Astrocyte (in vitro differentiated cells and primary cell): ENCODE data around the gene ZNF98. TPM values are rescaled to one million over a fixed set of nuclear protein-coding genes. Genes with fewer than 3 reads are reported as not detected.

Source experiments
- DNase-seq: peaks from one replicate; pipeline ENCODE4 v3.0.0-alpha.2; 2010; ENCODE audit warnings: low read depth
- FAIRE-seq: peaks from 2 replicates; lab custom pipeline; 2011; peaks lifted over from hg19 to GRCh38; lab: Jason Lieb, UNC
- H2AFZ ChIP-seq: 2 replicates; pipeline ENCODE4 v1.6.0; 2012; ENCODE audit warnings: low read depth, low read length, inconsistent platforms
- H3K27ac ChIP-seq: 2 replicates; pipeline ENCODE4 v1.5.1; 2011; ENCODE audit warnings: low read depth, low read length, inconsistent platforms
- H3K27me3 ChIP-seq: 2 replicates; pipeline ENCODE4 v1.6.0; 2011; ENCODE audit warnings: low read length, inconsistent platforms; ENCODE audit not compliant: insufficient read depth
- H3K36me3 ChIP-seq: 2 replicates; pipeline ENCODE4 v1.5.1; 2011; ENCODE audit warnings: low read length, inconsistent platforms; ENCODE audit not compliant: insufficient read depth
- H3K4me1 ChIP-seq: 2 replicates; pipeline ENCODE4 v1.5.1; 2011; ENCODE audit warnings: low read length, inconsistent platforms; ENCODE audit not compliant: insufficient read depth
- H3K4me2 ChIP-seq: 2 replicates; pipeline ENCODE4 v1.6.0; 2012; ENCODE audit warnings: low read length, inconsistent platforms
- H3K4me3 ChIP-seq: 2 replicates; pipeline ENCODE4 v1.5.1; 2011; ENCODE audit warnings: low read depth, mild to moderate bottlenecking, low read length, inconsistent platforms; ENCODE audit not compliant: insufficient read depth
- H3K79me2 ChIP-seq: 2 replicates; pipeline ENCODE4 v1.6.0; 2012; ENCODE audit warnings: mild to moderate bottlenecking, low read length, inconsistent platforms; ENCODE audit not compliant: insufficient read depth
- H3K9ac ChIP-seq: 2 replicates; pipeline ENCODE4 v1.6.0; 2012; ENCODE audit warnings: mild to moderate bottlenecking, low read length, inconsistent platforms
- H3K9me3 ChIP-seq: 2 replicates; pipeline ENCODE4 v1.5.1; 2012; ENCODE audit warnings: low read depth, mild to moderate bottlenecking, low read length, inconsistent platforms; ENCODE audit not compliant: insufficient read depth
- H4K20me1 ChIP-seq: 2 replicates; pipeline ENCODE4 v1.6.0; 2012; ENCODE audit warnings: low read length, inconsistent platforms; ENCODE audit not compliant: insufficient read depth
- H3K27ac Mint-ChIP-seq: one replicate; pipeline ENCODE4 v1.8.0; 2021; ENCODE audit warnings: mild to moderate bottlenecking, mixed read lengths; ENCODE audit not compliant: unreplicated experiment
- H3K27me3 Mint-ChIP-seq: one replicate; pipeline ENCODE4 v1.8.0; 2021; ENCODE audit warnings: low read depth, mixed read lengths; ENCODE audit not compliant: unreplicated experiment
- H3K36me3 Mint-ChIP-seq: one replicate; pipeline ENCODE4 v1.8.0; 2021; ENCODE audit warnings: low read depth, mixed read lengths; ENCODE audit not compliant: unreplicated experiment
- H3K4me1 Mint-ChIP-seq: one replicate; pipeline ENCODE4 v1.8.0; 2021; ENCODE audit warnings: low read depth, mixed read lengths; ENCODE audit not compliant: unreplicated experiment
- H3K4me3 Mint-ChIP-seq: one replicate; pipeline ENCODE4 v1.8.0; 2021; ENCODE audit warnings: mild to moderate bottlenecking, moderate library complexity, mixed read lengths; ENCODE audit not compliant: unreplicated experiment
- H3K9me3 Mint-ChIP-seq: one replicate; pipeline ENCODE4 v1.8.0; 2021; ENCODE audit warnings: mild to moderate bottlenecking, mixed read lengths; ENCODE audit not compliant: unreplicated experiment
- EZH2 ChIP-seq: IDR thresholded peaks from 2 replicates; pipeline ENCODE4 v1.6.1; 2012; ENCODE audit warnings: mild to moderate bottlenecking, low read length, inconsistent platforms; ENCODE audit not compliant: insufficient read depth
- total RNA-seq: library from RNA; stranded (reverse); gene quantifications from 2 replicates; pipeline ENCODE4 v1.2.1, GENCODE V29; 2021
- TF ChIP-seq, protein P1 (sequence below): IDR thresholded peaks from 2 replicates; pipeline ENCODE4 v1.5.1; 2011; ENCODE audit warnings: low read depth, mild to moderate bottlenecking, inconsistent platforms, low read length, moderate library complexity; ENCODE audit not compliant: insufficient read depth

Gene ZNF98
- total RNA-seq, 1 donor from 2014 or later = not detected

DNA sequence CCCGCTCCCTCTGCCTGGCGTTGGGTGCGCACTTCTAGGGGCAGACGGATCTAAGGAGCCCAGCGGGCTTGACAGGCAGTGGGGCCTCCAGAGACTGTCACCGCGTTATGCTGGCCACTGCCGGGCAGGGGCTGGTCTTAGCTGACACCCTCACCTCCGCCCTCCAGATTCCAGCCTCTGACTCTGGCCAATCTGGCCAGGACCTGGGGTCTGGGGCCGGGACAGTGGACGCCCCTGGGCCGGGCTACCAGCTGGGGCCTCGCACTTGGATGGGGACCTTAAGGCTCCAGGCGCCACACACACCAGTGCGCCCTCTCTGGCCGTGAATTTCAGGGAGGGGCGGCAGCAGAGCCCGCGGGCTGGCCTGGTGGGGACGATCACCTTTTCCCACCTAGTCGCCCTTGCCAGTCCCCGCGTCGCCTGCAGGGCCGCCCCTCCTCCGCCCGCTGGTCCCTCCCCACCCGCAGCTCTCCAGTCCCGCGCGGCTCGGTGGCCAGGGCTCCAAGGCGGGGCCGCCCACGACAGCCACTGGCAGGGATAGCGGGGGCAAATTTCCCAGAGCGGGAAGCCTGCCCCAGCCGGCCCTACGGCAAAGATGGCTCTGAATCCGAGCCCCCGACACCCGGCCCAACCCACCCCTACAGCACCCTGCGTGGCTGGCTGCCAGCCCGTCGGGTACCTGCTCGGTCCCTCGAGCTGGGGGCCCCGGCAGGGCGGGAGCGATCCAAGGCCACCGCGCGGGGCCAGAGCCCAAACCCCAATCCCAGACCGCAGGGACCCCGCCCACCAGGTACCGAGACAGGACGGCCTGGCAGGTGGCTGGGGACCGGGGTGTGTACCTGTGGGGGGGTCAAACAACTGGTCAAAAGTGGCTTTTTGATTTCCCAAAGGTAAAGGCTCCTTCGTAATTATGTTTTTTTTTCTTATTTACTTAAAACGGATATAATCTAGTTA, 6.1 kb upstream of the ZNF98 start:
- Mint-ChIP-seq H3K27ac (no peak overlapping the region), H3K4me1 (no peaks in the 10 kb centered on the region), H3K9me3 (peaks cover 13% of the 10 kb centered on the region), H3K4me3 (no peak overlapping the region), H3K27me3 (no peaks in the 10 kb centered on the region), H3K36me3 (no peaks in the 10 kb centered on the region)
- no peaks in the 10 kb centered on the region for H3K79me2 ChIP-seq
- H3K4me2 ChIP-seq = no peak overlapping the region
- no peak overlapping the region for H3K27ac ChIP-seq
- H3K9ac ChIP-seq = no peak overlapping the region
- H3K4me3 ChIP-seq = no peak overlapping the region
- H4K20me1 ChIP-seq = no peaks in the 10 kb centered on the region
- TF ChIP-seq EZH2 = no peak
- TF ChIP-seq, protein P1, sequence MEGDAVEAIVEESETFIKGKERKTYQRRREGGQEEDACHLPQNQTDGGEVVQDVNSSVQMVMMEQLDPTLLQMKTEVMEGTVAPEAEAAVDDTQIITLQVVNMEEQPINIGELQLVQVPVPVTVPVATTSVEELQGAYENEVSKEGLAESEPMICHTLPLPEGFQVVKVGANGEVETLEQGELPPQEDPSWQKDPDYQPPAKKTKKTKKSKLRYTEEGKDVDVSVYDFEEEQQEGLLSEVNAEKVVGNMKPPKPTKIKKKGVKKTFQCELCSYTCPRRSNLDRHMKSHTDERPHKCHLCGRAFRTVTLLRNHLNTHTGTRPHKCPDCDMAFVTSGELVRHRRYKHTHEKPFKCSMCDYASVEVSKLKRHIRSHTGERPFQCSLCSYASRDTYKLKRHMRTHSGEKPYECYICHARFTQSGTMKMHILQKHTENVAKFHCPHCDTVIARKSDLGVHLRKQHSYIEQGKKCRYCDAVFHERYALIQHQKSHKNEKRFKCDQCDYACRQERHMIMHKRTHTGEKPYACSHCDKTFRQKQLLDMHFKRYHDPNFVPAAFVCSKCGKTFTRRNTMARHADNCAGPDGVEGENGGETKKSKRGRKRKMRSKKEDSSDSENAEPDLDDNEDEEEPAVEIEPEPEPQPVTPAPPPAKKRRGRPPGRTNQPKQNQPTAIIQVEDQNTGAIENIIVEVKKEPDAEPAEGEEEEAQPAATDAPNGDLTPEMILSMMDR = no peak
- no peak for FAIRE-seq
- H3K27me3 ChIP-seq = no peaks in the 10 kb centered on the region
- no peaks in the 10 kb centered on the region for H3K36me3 ChIP-seq
- no peaks in the 10 kb centered on the region for H3K4me1 ChIP-seq
- peaks cover 4% of the 10 kb centered on the region for H3K9me3 ChIP-seq
- no peak overlapping the region for H2AFZ ChIP-seq
- no peak for DNase-seq

DNA sequence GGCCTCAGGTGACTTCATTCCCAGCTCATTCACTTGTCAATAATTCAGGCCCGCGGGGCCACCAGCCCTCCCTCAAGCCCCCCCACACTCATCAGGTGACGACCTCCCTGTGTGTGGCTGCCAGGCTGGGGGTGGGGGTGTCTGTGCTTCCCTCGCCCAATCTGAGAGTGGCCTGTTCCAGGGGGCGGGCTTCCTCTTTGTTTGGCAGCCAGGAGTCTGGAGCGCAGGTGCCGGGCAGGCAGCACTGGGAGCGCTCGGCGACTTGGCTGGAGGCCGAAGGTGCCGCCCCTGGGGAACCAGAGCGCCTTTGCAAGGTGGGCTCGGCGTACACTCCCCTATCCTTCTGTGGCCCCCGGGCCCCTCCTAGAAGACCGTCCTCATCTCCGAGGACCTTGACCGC, 5.4 kb upstream of the ZNF98 start:
- no peak overlapping the region for H3K4me3 Mint-ChIP-seq
- no peak overlapping the region for H3K27ac ChIP-seq
- H3K27me3 ChIP-seq = no peaks in the 10 kb centered on the region
- H2AFZ ChIP-seq = no peak overlapping the region
- no peaks in the 10 kb centered on the region for H4K20me1 ChIP-seq
- no peaks in the 10 kb centered on the region for H3K36me3 Mint-ChIP-seq
- no peaks in the 10 kb centered on the region for H3K79me2 ChIP-seq
- H3K9ac ChIP-seq = no peak overlapping the region
- H3K9me3 Mint-ChIP-seq = peaks cover 13% of the 10 kb centered on the region
- H3K9me3 ChIP-seq = peaks cover 4% of the 10 kb centered on the region
- FAIRE-seq (no peak), DNase-seq (no peak)
- no peak overlapping the region for H3K4me2 ChIP-seq
- no peaks in the 10 kb centered on the region for H3K4me1 Mint-ChIP-seq
- H3K4me3 ChIP-seq = no peak overlapping the region
- TF ChIP-seq EZH2 = no peak
- TF ChIP-seq, protein P1 = no peak
- no peak overlapping the region for H3K27ac Mint-ChIP-seq
- no peaks in the 10 kb centered on the region for H3K36me3 ChIP-seq
- no peaks in the 10 kb centered on the region for H3K4me1 ChIP-seq
- no peaks in the 10 kb centered on the region for H3K27me3 Mint-ChIP-seq

DNA sequence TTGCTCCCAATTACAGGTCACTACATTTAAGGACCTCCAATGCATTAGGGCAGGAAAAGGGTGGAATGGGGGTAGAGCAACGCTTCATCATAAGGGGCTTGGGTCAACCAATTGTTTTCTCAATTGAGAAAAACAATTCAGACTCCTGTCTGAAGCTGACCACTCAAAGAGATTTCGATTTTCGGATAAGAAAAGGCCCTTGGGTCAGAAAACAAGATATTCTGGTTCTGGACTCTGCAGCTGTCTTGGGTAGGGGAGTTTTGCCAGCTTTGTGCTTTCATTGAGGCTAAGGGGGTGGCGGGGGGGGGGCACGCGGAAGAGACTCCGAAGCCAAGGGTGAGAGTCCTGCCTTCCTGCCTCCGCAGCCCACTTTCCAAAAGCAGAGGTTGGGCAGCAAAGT, 4.8 kb upstream of the ZNF98 start:
- no peaks in the 10 kb centered on the region for H3K36me3 ChIP-seq
- Mint-ChIP-seq H3K27ac (no peak overlapping the region), H3K4me1 (no peaks in the 10 kb centered on the region), H3K27me3 (no peaks in the 10 kb centered on the region), H3K36me3 (no peaks in the 10 kb centered on the region), H3K9me3 (peaks cover 13% of the 10 kb centered on the region), H3K4me3 (no peak overlapping the region)
- DNase-seq (no peak), FAIRE-seq (no peak)
- peaks cover 4% of the 10 kb centered on the region for H3K9me3 ChIP-seq
- no peaks in the 10 kb centered on the region for H3K79me2 ChIP-seq
- H3K4me2 ChIP-seq = no peak overlapping the region
- no peak overlapping the region for H3K4me3 ChIP-seq
- no peak for TF ChIP-seq EZH2
- TF ChIP-seq, protein P1 = no peak
- H3K27me3 ChIP-seq = no peaks in the 10 kb centered on the region
- H3K4me1 ChIP-seq = no peaks in the 10 kb centered on the region
- H4K20me1 ChIP-seq = no peaks in the 10 kb centered on the region
- H3K27ac ChIP-seq = no peak overlapping the region
- H3K9ac ChIP-seq = no peak overlapping the region
- no peak overlapping the region for H2AFZ ChIP-seq
